Measurements from ENCODE around the gene MBOAT7. TPM values are rescaled to one million over a fixed set of nuclear protein-coding genes. Genes with fewer than 3 reads are reported as not detected.

Gene MBOAT7
- total RNA-seq, 1 donor from 2014 or later: 57.9 TPM

- Histone ChIP-seq H3K9me3 (no peaks in the 10 kb centered on the region), H3K4me1 (peaks cover 37% of the 10 kb centered on the region), H3K27me3 (no peaks in the 10 kb centered on the region), H3K4me3 (peak overlapping the region; percentile 96), H3K27ac (peak overlapping the region; percentile 98), H3K36me3 (peaks cover 8% of the 10 kb centered on the region)
- ATAC-seq: peak; percentile 93
- intact Hi-C loops (cut with DNase I): no loop called here
- no peak for TF ChIP-seq CTCF (IDR thresholded peaks at IDR 0.05)
- peak; percentile 100 for DNase-seq
Measured at GRCh38 chr19:54136864-54137698, 52.3 kb downstream of the MBOAT7 start.

- ATAC-seq (no peak), DNase-seq (no peak)
- H3K36me3 ChIP-seq: peaks cover 12% of the 10 kb centered on the region
- peak overlapping the region; percentile 55 for H3K27ac ChIP-seq
- no peaks in the 10 kb centered on the region for H3K9me3 ChIP-seq
- intact Hi-C loops (cut with DNase I): no loop called here
- no peaks in the 10 kb centered on the region for H3K27me3 ChIP-seq
- H3K4me3 ChIP-seq: peak overlapping the region; percentile 59
- peaks cover 33% of the 10 kb centered on the region for H3K4me1 ChIP-seq
- no peak for TF ChIP-seq CTCF (IDR thresholded peaks at IDR 0.05)
Measured at GRCh38 chr19:54136086-54136863, 53.1 kb downstream of the MBOAT7 start.

GRCh38 chr19:54133957-54134590 lies 55.3 kb downstream of the MBOAT7 start:
- TF ChIP-seq CTCF (IDR thresholded peaks at IDR 0.05): no peak
- Histone ChIP-seq H3K36me3 (peaks cover 23% of the 10 kb centered on the region), H3K27ac (no peak overlapping the region), H3K27me3 (no peaks in the 10 kb centered on the region), H3K9me3 (no peaks in the 10 kb centered on the region), H3K4me3 (no peak overlapping the region), H3K4me1 (peaks cover 14% of the 10 kb centered on the region)
- DNase-seq (no peak), ATAC-seq (no peak)
- intact Hi-C loops (cut with DNase I): no loop called here

- TF ChIP-seq CTCF (IDR thresholded peaks at IDR 0.05): no peak
- H3K27ac ChIP-seq: no peak overlapping the region
- intact Hi-C loops (cut with DNase I): no loop called here
- H3K27me3 ChIP-seq: no peaks in the 10 kb centered on the region
- H3K4me1 ChIP-seq: peaks cover 8% of the 10 kb centered on the region
- no peak overlapping the region for H3K4me3 ChIP-seq
- ATAC-seq (no peak), DNase-seq (no peak)
- peaks cover 29% of the 10 kb centered on the region for H3K36me3 ChIP-seq
- no peaks in the 10 kb centered on the region for H3K9me3 ChIP-seq
Measured at GRCh38 chr19:54133312-54133956, 55.9 kb downstream of the MBOAT7 start.

- intact Hi-C loops (cut with DNase I): no loop called here
- no peak for TF ChIP-seq CTCF (IDR thresholded peaks at IDR 0.05)
- no peak for DNase-seq
- no peak for ATAC-seq
- H3K4me3 ChIP-seq: no peak overlapping the region
- no peak overlapping the region for H3K27ac ChIP-seq
- H3K9me3 ChIP-seq: no peaks in the 10 kb centered on the region
- no peaks in the 10 kb centered on the region for H3K4me1 ChIP-seq
- H3K36me3 ChIP-seq: peaks cover 68% of the 10 kb centered on the region
- no peaks in the 10 kb centered on the region for H3K27me3 ChIP-seq
Measured at GRCh38 chr19:54129617-54129996, 59.8 kb downstream of the MBOAT7 start.
